NCI-H2081 (cell line): ENCODE results near the gene NR4A1.
A peak's percentile ranks its signal among the peaks of the same experiment; 100 is the strongest.

ENCODE experiments used
- DNase-seq, 2 experiments: peaks; one replicate each; lab custom pipeline; 2025; lab: John Stamatoyannopoulos, UW

NR4A1 gene

GRCh38 chr12:52079576-52080402 is 28.5 kb downstream of the NR4A1 start, which contains the start of gene SMIM41:
TSS of gene SMIM41 (plus strand) at chr12:52079704. CDS start at chr12:52079780, 76 bp downstream.
- DNase-seq: no peak

DNA sequence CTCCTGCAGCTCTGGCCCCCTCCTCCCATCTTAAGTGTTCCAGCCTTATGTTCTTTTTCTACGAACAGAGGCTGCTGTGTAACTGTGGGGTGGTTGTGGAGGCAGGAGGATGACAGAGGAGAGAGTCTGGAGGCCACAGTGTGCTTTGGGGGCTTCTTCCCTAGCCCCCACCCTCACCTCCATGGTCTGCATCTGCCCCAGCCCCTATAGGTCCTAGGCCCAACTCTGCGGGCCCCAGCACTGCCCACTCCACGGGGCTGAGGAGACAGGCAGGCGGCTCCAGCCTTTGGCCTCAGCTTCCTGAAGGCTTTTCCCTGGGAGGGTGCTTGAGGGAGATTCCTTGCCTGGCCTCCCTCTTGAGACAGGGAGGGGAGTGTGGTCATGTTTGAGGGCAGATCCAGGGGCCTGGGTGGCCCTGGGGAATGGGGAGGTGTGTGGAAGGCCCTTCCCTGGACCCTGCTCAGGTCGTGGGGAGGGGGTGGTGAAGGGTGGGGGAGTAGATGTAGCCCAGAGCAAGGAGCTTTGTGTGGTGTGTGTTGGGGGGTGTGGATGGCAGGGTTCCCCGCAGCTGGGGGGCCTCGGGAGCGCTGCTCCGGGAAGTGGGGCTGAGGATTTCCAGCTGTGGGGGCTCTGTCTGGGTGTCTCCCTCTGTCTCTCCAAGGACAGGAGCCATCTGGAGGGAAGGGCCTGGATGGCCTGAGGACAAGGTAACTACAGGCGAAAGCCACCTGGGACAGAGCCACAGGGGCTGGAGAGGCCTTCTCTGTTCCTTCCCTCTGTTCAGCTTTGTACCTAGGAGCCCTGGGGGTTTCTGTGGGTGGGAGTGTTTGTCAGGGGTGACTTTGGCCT is 29.4 kb downstream of the NR4A1 start:
- peak in 1 of 2 experiments; percentile 63 for DNase-seq

DNA sequence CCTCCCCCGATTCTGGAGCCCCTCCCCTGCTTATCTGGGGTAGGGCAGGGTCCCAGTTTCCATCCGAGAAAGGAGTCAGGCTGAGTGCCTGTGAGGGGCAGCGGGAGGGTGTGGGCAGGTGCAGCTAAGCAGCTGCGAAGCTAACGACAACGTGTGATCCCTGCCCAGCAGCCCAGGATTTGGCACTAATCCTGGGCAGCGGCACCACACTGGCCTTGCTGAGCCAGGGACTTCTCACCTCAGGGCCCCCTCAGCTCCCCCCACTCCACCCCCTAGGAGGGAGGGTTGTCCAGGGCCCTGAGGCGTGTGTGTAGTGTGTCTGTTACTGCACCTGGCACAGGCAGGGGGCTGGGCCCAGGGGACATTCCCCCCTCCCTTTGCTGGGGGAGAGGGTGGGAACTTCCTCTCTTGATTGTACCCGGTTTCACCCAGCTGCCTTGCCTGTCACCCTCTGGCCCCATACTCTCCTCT is 30.1 kb downstream of the NR4A1 start:
- DNase-seq: peak; percentile 92 to 96

- DNase-seq: no peak
These were observed 30.9 kb downstream of the NR4A1 start for GRCh38 chr12:52082026-52082668.

- no peak for DNase-seq
These were observed 31.4 kb downstream of the NR4A1 start for GRCh38 chr12:52082669-52082987.

GRCh38 chr12:52082988-52083637 is 31.9 kb downstream of the NR4A1 start:
- peak; percentile 53 to 65 for DNase-seq

DNA sequence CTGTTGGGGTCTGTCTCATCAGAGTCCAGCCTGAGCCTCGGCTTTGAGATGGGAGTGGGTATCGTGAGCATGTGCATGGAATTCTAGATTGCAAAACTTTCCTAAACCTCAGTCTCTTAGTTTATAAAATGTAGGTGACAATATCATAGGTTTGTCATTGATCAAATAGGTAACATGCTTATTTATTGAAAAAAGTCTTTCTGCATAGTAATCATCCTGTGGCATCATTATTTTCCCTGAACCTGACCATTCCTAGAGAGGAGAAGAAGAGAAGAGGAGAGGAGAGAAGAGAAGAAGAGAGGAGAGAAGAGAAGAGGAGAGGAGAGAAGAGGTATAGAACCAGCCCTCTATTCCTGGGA is 32.4 kb downstream of the NR4A1 start:
- DNase-seq: no peak

DNA sequence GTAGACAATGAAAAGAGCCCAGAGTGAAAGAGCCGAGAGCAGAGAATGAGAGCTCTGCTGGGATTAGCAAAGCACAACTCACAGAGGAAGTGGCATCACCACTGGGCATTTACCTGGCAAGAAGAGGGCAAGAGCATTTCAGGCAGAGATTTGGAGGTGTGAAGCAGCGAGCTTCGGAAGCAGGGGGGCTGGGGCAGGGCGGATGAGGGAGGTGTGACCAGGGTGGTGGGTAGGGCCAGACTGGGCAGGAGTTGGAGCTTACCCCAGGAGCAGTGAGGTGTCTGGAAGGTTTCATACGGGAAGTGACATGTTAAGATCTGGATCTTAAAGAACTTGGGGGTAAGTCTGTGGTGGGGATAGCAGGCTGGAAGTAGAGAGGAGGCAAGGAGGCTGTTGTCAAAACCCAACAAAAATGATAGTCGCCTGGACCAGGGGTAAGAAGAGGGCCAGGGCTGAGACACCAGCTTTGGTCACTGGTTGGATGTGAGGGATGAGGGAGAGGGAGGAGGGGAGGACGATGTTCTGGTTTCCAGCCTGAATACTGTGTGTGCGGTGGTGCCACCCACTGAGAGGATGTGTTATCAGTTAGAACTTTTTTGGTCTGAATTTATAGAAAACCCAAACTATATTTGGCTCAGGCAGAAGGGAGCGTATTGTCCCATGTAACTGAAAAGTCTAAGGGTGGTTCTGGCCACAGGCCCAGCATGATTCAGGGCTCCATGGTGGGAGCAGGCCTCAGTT is 33.4 kb downstream of the NR4A1 start:
- no peak for DNase-seq

DNA sequence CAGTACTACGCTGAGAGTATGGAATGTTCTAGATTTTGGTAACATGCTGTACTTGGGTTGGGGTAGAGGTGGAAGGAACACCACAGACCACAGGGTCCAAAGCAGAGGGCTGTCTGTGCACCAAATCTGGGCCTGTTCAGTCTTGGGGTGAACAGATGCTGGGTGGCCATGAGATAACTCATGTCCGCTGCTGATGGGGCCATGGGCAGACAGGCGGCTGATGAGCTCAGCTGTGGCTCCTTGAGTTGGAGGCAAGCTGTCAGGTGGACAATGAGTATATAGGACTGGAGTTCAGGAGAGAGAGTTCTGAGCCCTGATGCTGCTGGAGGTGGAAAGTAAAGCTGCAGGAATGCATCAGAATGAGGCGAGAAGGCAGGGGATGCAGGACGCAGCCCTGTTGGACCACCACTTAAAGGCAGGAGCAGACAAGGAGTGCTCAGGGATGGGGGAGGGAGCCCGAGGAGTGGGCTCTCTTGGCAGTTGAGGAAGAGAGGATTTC is 34.5 kb downstream of the NR4A1 start:
- no peak for DNase-seq

DNA sequence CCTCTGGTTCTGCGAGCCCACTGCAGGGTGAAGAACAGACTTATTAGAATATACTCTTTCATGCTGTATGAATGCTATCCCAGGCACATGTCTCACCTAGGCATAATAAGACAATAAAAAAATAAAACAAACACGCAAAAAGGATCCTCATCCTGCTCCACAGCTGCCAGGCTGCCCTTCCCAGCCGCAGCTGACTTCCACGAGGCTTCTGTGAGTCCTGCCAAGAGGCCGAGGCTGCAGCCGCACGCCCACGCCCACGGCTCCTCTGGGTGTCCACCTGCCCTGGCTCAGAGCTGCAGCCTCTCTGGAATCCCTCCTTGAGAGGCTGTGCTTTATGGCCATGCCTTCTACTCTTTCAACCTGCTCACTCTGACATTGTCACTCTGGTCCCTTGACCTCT is 35.1 kb downstream of the NR4A1 start:
- peak in 1 of 2 experiments; percentile 30 for DNase-seq

DNA sequence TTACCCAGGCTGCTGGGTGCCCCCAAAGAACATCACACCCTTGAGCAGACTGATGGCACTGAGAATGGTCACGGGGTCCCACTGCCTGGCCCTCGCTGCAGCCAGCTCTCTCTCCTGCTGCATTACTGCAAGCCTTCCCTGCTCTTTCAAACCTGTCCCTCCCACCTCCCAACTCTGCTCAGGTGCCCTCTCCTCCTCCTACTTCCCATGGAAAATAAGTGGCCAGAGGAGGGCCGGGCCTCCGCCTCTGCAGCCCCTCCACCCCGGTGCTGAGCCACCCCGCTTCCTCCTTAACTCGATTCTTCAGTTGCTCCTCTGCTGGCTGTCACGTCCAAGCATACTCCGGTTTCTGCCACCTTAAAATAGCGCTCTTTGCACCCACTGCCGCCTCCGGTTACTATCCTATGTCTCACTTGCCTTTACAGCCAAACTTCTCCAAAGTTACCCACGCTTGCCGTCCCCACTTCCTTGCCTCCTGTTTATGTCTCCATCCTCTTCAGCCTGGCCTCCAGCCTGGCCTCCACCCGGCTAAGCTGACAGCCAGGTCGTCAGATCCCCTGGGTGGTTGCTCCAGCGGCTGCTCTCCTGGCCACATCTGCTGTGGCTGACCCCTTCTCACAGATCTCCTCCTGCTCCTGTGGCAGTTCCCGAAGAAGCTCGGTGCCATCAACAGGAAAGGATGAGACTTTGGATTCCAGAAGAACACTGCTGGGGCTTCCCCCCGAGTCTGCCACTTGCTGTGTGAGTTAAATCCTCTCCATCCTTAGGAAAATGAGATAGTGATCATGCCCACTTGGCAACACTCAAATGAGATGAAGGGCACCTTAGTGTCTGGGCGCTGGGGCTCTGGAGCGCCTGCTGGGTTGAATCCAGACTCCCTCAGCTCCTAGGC is 35.9 kb downstream of the NR4A1 start:
- DNase-seq: no peak

DNA sequence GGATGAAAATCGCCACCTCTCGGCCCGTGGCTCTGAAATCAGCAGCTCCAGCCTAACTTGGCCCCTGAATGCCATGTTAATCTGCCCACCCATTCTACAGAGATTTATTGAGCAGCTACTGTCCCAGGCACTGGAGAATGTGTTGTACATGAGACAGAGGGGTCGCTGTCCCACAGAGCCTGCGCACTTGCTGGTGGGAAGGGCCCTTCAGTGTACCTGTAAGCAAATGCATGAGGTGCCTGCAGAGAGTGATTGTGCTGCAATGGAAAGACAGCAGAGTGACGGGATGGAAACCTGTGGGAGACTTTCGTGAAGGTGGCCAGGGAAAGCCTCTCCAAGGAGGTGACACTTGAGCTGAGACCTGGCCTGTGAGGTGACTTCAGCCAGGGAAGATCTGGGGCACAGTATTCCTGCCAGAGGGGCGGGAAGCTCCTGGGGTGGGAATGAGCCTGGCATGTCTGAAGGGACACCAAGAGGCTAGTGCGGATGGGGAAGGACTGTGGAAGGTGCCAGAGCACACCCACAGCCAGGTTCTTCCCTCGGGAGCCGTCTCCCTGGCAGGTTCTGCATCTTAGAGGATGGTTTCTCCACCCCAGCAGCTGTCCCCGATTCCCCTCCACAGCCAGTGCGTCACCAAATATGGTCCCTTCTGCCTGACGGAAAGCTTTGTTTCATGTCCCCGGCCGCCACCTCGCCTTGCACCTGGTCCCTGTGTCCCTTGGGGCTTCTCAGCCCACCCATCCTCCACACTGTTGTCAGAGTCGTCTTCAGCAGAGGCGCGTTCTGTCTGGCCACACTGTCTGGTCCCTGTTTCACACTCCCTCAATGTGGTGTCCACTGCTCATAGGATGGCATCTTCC is 36.9 kb downstream of the NR4A1 start:
- no peak for DNase-seq

- DNase-seq: no peak
These were observed 38.2 kb downstream of the NR4A1 start for GRCh38 chr12:52089491-52089890.

DNA sequence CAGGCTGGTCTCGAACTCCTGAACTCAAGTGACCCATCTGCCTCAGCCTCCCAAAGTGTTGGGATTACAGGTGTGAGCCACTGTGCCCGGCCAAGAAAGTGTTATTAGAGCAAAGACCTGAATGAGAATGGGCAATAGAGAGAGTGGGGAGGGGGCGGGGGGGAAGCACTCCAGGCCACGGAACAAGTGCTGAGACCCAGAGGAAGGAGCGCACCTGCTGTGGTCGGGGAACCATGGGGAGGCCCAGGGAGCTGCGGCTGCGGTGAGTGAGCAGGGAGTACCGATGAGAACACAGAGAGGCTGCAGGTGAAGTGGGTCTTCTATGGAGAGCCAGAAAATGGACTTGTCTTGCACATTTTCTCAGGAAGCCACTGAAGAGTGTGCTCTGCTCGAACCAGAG is 39.0 kb downstream of the NR4A1 start:
- DNase-seq: no peak

DNA sequence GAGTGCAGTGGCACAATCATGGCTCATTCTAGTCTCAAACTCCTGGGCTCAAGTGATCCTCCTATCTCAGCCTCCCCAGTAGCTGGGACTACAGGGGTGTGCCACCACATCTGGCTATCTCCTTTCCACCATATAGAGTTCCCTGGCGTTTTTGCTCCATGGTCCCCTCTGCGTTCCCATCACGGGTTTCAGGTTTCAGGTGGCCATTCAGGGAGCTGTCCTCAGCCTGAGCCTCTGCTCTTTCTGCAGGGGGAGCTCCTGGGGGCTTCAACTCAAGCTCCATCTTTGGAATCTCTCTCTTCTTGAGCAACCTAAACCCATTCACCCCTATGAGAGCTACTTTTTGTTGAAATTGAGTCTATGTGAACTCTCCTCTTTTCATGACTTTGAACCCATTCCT is 39.8 kb downstream of the NR4A1 start:
- DNase-seq: no peak

DNA sequence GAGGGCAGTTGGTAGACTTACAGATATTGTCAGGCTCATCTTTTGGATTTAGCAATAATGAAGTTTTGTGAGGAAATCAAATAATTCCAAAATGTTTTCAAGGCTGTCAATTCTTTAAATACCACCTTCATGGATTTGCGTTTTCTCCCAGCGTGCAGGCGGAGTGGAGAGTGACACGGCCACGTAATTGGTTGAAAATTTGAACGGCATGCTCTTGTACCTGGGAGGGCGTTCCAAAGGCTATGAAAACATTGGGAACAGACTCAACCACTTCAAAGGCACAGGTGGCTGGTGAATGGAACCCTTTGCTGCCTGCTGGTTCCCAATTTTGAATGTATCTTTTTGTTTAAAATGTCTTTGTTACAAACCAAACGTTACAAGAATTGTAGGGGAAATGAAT is 40.6 kb downstream of the NR4A1 start:
- DNase-seq: peak in 1 of 2 experiments; percentile 8

DNA sequence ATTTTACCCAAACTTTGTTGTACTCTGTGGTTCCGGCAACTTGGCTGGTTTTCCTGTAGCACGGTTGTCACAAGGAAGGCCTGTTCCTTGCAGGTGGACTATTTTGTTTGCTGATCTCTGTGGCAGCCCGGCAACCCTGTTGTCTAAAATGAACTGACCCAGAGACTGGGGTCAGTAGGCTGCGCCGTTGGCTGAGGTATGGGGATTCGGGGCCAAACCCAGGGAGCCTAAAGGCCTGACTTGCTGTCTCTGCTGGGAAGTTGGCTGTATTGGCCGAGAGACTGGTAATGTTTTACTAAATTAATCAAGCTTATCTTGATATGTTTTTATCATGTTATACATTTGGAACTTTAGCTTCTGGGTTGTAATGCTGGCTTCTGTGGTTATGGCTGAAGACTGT is 42.1 kb downstream of the NR4A1 start:
- DNase-seq: no peak

- DNase-seq: no peak
These were observed 45.2 kb downstream of the NR4A1 start for GRCh38 chr12:52096332-52097044.
